Epithelial cell of proximal tubule (primary cell): ENCODE data around the gene LRRC26. TPM values are rescaled to one million over a fixed set of nuclear protein-coding genes. Genes with fewer than 3 reads are reported as not detected.
"Not testable (repeated sequence)": the region's sequence is repeated elsewhere in the genome, so short reads cannot be mapped to it uniquely, and the experiment has no call there.

Experiments
- DNase-seq: peaks from one replicate; pipeline ENCODE4 v3.0.0-alpha.2; 2011; ENCODE audit warnings: low read depth
- H3K4me3 ChIP-seq: 2 replicates; pipeline ENCODE4 v1.5.1; 2011; ENCODE audit warnings: low read depth, mild to moderate bottlenecking, low read length
- total RNA-seq: library from RNA; depleted of rRNA; stranded (reverse); fragments of >200 nt; gene quantifications from 2 replicates; pipeline ENCODE4 v1.2.3, GENCODE V29; 2015
- TF ChIP-seq, protein P1 (sequence below): conservative IDR thresholded peaks from 2 replicates; pipeline ENCODE4 v1.5.1; 2012; ENCODE audit warnings: low read depth, mild to moderate bottlenecking, low read length

Gene LRRC26
- total RNA-seq, 1 donor from 2014 or later: not detected

DNA sequence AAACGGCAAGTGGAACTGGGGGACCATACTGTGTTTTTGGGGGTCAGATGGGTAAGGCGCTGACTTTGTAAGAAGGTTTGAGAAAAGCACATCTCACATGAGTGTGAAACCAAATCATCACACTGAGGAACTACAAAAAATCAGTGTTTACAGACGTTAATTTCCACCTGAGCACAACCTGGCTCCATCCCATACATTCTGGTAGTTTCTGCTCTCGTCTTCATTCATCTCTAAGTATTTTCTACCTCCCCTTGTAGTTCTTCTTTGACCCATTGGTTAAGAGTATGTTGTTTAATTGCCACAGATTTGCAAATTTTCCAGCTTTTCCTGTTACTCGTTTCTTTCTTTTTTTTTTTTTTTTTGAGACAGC, 46.4 kb downstream of the LRRC26 start:
- H3K4me3 ChIP-seq: no peak overlapping the region
- no peak for DNase-seq
- TF ChIP-seq, protein P1, sequence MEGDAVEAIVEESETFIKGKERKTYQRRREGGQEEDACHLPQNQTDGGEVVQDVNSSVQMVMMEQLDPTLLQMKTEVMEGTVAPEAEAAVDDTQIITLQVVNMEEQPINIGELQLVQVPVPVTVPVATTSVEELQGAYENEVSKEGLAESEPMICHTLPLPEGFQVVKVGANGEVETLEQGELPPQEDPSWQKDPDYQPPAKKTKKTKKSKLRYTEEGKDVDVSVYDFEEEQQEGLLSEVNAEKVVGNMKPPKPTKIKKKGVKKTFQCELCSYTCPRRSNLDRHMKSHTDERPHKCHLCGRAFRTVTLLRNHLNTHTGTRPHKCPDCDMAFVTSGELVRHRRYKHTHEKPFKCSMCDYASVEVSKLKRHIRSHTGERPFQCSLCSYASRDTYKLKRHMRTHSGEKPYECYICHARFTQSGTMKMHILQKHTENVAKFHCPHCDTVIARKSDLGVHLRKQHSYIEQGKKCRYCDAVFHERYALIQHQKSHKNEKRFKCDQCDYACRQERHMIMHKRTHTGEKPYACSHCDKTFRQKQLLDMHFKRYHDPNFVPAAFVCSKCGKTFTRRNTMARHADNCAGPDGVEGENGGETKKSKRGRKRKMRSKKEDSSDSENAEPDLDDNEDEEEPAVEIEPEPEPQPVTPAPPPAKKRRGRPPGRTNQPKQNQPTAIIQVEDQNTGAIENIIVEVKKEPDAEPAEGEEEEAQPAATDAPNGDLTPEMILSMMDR: no peak

DNA sequence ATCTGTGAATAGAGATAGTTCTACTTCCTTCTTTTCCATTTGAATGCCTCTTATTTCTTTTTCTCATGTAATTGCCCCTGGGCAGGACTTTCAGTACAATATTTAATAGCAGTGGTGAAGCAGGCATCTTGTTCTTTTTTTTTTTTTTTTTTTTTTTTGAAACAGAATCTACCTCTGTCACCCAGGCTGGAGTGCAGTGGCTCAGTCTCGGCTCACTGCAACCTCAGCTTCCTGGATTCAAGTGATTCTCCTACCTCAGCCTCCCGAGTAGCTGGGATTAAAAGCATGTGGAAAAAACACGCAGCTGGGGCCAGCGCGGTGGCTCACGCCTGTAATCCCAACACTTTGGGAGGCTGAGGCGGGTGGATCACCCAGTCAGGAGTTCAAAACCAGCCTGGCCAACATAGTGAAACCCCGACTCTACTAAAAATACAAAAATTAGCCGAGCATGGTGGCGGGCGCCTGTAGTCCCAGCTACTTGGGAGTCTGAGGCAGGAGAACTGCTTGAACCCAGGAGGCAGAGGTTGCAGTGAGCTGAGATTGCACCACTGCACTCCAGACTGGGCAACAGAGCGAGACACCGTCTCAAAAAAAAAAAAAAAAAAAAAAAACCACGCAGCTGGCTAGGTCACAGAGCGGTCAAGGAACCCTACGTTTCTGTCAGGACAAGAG, 46.9 kb downstream of the LRRC26 start:
- not testable (repeated sequence) for DNase-seq, H3K4me3 ChIP-seq

DNA sequence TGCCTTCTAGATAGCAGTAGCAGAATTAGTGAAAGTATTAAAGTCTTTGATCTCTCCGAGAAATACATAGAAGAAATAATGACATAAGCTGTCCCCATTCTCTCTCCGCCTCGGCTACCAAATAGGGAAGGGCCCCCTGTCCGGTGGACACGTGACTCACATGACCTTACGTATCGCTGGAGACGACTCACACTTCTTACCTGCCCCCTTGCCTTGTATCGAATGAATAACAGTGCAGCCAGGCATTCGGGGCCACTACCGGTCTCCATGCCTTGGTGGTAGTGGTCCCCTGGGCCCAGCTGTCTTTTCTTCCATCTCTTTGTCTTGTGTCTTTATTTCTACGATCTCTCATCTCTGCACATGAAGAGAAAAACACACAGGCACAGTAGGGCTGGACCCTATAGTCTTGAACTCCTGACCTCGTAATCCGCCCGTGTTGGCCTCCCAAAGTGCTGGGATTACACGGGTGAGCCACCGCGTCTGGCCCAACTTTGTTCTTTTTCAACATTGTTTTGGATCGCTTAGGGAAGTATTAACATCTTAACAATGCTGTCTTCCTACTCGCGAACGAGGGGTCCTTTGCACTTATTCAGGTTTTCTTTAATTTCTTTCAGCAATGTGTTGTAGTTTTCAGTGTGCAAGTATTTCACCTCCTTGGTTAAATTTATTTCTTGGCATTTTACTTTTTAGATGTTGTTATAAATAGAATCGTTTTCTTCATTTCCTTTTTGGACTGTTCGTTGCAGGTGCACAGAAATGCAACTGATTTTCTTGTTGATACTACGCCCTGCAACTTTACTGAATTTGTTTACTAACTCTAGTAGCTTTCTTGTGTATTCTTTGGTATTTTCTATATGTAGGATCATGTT, 47.7 kb downstream of the LRRC26 start:
- not testable (repeated sequence) for DNase-seq

More for the DNA sequence above, 47.7 kb downstream of the LRRC26 start:
- not testable (repeated sequence) for H3K4me3 ChIP-seq

Other genes starting within 250 kb of the LRRC26 start
- gene FBXW5, start 225.3 kb downstream of the LRRC26 start, total RNA-seq: 124 and 149 TPM in 2 replicates
- gene C8G, start 224.8 kb downstream of the LRRC26 start, total RNA-seq: not detected in 2 replicates
- 1.2 TPM in 1 of 2 replicates, not detected in the other for gene LCN12, start 217.8 kb downstream of the LRRC26 start, total RNA-seq
- gene PTGDS, start 192.5 kb downstream of the LRRC26 start, total RNA-seq: not detected in 2 replicates
- not detected in 2 replicates for gene LCNL1, start 187.1 kb downstream of the LRRC26 start, total RNA-seq
- 70.1 and 81.7 TPM in 2 replicates for gene PAXX, start 177.6 kb downstream of the LRRC26 start, total RNA-seq
- gene CLIC3, start 173.5 kb downstream of the LRRC26 start, total RNA-seq: 2.2 and 2.4 TPM in 2 replicates
- 3.0 and 7.6 TPM in 2 replicates for gene ABCA2, start 141.8 kb downstream of the LRRC26 start, total RNA-seq
- not detected in 2 replicates for gene FUT7, start 138.0 kb downstream of the LRRC26 start, total RNA-seq
- gene NPDC1, start 123.9 kb downstream of the LRRC26 start, total RNA-seq: 19.7 and 47.7 TPM in 2 replicates
- gene ENTPD2, start 116.0 kb downstream of the LRRC26 start, total RNA-seq: 0.87 TPM in 1 of 2 replicates, not detected in the other
- 25.6 and 51.3 TPM in 2 replicates for gene SAPCD2, start 99.5 kb downstream of the LRRC26 start, total RNA-seq
- 2.1 and 2.2 TPM in 2 replicates for gene UAP1L1, start 92.5 kb downstream of the LRRC26 start, total RNA-seq
- 46.0 and 74.3 TPM in 2 replicates for gene MAN1B1, start 83.1 kb downstream of the LRRC26 start, total RNA-seq
- gene DPP7, start 55.3 kb downstream of the LRRC26 start, total RNA-seq: 66.9 and 125 TPM in 2 replicates
- gene GRIN1, start 30.9 kb downstream of the LRRC26 start, total RNA-seq: not detected in 2 replicates
- not detected in 2 replicates for gene TMEM210, start 2.0 kb upstream of the LRRC26 start, total RNA-seq
- 16.7 TPM in 2 replicates for gene ANAPC2, start 18.5 kb upstream of the LRRC26 start, total RNA-seq
- 139 and 185 TPM in 2 replicates for gene SSNA1, start 18.6 kb upstream of the LRRC26 start, total RNA-seq
- 10.5 and 13.5 TPM in 2 replicates for gene TPRN, start 30.7 kb upstream of the LRRC26 start, total RNA-seq
- gene TMEM203, start 35.6 kb upstream of the LRRC26 start, total RNA-seq: 39.4 and 44.9 TPM in 2 replicates
- gene NDOR1, start 35.6 kb upstream of the LRRC26 start, total RNA-seq: 22.0 and 26.9 TPM in 2 replicates
- gene RNF208, start 52.2 kb upstream of the LRRC26 start, total RNA-seq: 0.22 and 1.5 TPM in 2 replicates
- gene CYSRT1, start 55.1 kb upstream of the LRRC26 start, total RNA-seq: 0.17 and 0.94 TPM in 2 replicates
- not detected in 2 replicates for gene RNF224, start 57.5 kb upstream of the LRRC26 start, total RNA-seq
- gene SLC34A3, start 60.9 kb upstream of the LRRC26 start, total RNA-seq: 0.07 TPM in 1 of 2 replicates, not detected in the other
- 725 and 1,240 TPM in 2 replicates for gene TUBB4B, start 71.2 kb upstream of the LRRC26 start, total RNA-seq
- gene STPG3, start 81.2 kb upstream of the LRRC26 start, total RNA-seq: not detected in 2 replicates
- gene NELFB, start 85.3 kb upstream of the LRRC26 start, total RNA-seq: 47.7 and 71.0 TPM in 2 replicates
- 48.5 and 56.1 TPM in 2 replicates for gene TOR4A, start 107.7 kb upstream of the LRRC26 start, total RNA-seq
- gene NRARP, start 132.2 kb upstream of the LRRC26 start, total RNA-seq: 2.2 and 4.9 TPM in 2 replicates